B cell (primary cell): Measurements from ENCODE around the gene ARL14EPL.

Experiments
- EZH2 ChIP-seq: IDR thresholded peaks from 2 replicates; pipeline ENCODE4 v1.6.1; 2012; ENCODE audit warnings: borderline replicate concordance, low read depth, mild to moderate bottlenecking, moderate library complexity, low read length; ENCODE audit not compliant: insufficient read depth, poor library complexity, severe bottlenecking
- TF ChIP-seq, protein P1 (sequence below): fragments of 200-600 bp; IDR thresholded peaks from one replicate; pipeline ENCODE4 v1.8.0; 2022; ENCODE audit warnings: antibody characterized with exemption, mild to moderate bottlenecking

DNA sequence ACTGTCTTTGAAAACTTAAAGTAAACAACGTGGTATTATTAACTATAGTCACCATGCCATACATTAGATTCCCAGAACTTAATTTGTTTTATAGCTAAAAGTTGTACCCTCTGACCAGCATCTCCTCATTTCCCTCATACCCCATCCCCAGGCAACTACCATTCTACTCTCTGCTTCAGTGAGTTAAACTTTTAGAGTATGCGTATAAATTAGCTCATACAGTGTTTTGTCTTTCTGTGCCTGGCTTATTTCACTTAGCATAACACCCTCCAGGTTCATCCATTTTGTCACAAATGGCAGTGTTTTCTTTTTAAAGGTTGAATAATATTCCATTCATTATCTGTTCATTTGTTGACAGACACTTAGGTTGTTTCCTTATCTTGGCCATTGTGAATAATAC, 66.7 kb downstream of the ARL14EPL start:
- TF ChIP-seq, protein P1, sequence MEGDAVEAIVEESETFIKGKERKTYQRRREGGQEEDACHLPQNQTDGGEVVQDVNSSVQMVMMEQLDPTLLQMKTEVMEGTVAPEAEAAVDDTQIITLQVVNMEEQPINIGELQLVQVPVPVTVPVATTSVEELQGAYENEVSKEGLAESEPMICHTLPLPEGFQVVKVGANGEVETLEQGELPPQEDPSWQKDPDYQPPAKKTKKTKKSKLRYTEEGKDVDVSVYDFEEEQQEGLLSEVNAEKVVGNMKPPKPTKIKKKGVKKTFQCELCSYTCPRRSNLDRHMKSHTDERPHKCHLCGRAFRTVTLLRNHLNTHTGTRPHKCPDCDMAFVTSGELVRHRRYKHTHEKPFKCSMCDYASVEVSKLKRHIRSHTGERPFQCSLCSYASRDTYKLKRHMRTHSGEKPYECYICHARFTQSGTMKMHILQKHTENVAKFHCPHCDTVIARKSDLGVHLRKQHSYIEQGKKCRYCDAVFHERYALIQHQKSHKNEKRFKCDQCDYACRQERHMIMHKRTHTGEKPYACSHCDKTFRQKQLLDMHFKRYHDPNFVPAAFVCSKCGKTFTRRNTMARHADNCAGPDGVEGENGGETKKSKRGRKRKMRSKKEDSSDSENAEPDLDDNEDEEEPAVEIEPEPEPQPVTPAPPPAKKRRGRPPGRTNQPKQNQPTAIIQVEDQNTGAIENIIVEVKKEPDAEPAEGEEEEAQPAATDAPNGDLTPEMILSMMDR = no peak
- no peak for TF ChIP-seq EZH2
